Mesothelial cell of epicardium (in vitro differentiated cells): Measurements from ENCODE around the gene NBEAL1. TPM values are rescaled to one million over a fixed set of nuclear protein-coding genes. Genes with fewer than 3 reads are reported as not detected.
"Not testable (repeated sequence)": the region's sequence is repeated elsewhere in the genome, so short reads cannot be mapped to it uniquely, and the experiment has no call there.

Experiments used
- DNase-seq, 2 experiments: peaks; one replicate each; pipeline ENCODE4 v3.0.0; 2021; ENCODE audit warnings: low spot score in 2 of 2; ENCODE audit not compliant: unreplicated experiment in 2 of 2
- H3K27ac Mint-ChIP-seq: 2 replicates; pipeline ENCODE4 v1.8.0; 2021; ENCODE audit warnings: mixed read lengths
- H3K27me3 Mint-ChIP-seq: 2 replicates; pipeline ENCODE4 v1.8.0; 2021; ENCODE audit warnings: low read depth, mixed read lengths
- H3K36me3 Mint-ChIP-seq: 2 replicates; pipeline ENCODE4 v1.8.0; 2021; ENCODE audit warnings: mixed read lengths
- H3K4me1 Mint-ChIP-seq: 2 replicates; pipeline ENCODE4 v1.8.0; 2021; ENCODE audit warnings: mixed read lengths
- H3K4me3 Mint-ChIP-seq: 2 replicates; pipeline ENCODE4 v1.8.0; 2021; ENCODE audit warnings: mild to moderate bottlenecking, moderate library complexity, mixed read lengths
- H3K9me3 Mint-ChIP-seq: 2 replicates; pipeline ENCODE4 v1.8.0; 2021; ENCODE audit warnings: mixed read lengths
- total RNA-seq: library from RNA; stranded (reverse); gene quantifications from 3 replicates; pipeline ENCODE4 v1.2.1, GENCODE V29; 2021
- TF ChIP-seq, protein P1 (sequence below): fragments of 200-600 bp; sonication (generic); IDR thresholded peaks from one replicate; pipeline ENCODE4 v1.5.0; 2021; ENCODE audit warnings: antibody characterized with exemption; ENCODE audit not compliant: unreplicated experiment

Gene NBEAL1
- total RNA-seq, 1 donor from 2014 or later = 36.6 TPM

- Mint-ChIP-seq H3K36me3 (peaks cover 2% of the 10 kb centered on the region), H3K9me3 (peaks cover 5% of the 10 kb centered on the region), H3K27me3 (no peaks in the 10 kb centered on the region), H3K27ac (no peak overlapping the region), H3K4me1 (no peaks in the 10 kb centered on the region), H3K4me3 (no peak overlapping the region)
- DNase-seq = no peak
- TF ChIP-seq, protein P1, sequence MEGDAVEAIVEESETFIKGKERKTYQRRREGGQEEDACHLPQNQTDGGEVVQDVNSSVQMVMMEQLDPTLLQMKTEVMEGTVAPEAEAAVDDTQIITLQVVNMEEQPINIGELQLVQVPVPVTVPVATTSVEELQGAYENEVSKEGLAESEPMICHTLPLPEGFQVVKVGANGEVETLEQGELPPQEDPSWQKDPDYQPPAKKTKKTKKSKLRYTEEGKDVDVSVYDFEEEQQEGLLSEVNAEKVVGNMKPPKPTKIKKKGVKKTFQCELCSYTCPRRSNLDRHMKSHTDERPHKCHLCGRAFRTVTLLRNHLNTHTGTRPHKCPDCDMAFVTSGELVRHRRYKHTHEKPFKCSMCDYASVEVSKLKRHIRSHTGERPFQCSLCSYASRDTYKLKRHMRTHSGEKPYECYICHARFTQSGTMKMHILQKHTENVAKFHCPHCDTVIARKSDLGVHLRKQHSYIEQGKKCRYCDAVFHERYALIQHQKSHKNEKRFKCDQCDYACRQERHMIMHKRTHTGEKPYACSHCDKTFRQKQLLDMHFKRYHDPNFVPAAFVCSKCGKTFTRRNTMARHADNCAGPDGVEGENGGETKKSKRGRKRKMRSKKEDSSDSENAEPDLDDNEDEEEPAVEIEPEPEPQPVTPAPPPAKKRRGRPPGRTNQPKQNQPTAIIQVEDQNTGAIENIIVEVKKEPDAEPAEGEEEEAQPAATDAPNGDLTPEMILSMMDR = peak; percentile 70
Observed at GRCh38 chr2:203225423-203226039, 210.9 kb downstream of the NBEAL1 start.

- H3K4me3 Mint-ChIP-seq, H3K9me3 Mint-ChIP-seq, H3K27me3 Mint-ChIP-seq, H3K27ac Mint-ChIP-seq, DNase-seq, H3K36me3 Mint-ChIP-seq, H3K4me1 Mint-ChIP-seq: not testable (repeated sequence)
Observed at GRCh38 chr2:203229674-203230073, 215.0 kb downstream of the NBEAL1 start.

DNA sequence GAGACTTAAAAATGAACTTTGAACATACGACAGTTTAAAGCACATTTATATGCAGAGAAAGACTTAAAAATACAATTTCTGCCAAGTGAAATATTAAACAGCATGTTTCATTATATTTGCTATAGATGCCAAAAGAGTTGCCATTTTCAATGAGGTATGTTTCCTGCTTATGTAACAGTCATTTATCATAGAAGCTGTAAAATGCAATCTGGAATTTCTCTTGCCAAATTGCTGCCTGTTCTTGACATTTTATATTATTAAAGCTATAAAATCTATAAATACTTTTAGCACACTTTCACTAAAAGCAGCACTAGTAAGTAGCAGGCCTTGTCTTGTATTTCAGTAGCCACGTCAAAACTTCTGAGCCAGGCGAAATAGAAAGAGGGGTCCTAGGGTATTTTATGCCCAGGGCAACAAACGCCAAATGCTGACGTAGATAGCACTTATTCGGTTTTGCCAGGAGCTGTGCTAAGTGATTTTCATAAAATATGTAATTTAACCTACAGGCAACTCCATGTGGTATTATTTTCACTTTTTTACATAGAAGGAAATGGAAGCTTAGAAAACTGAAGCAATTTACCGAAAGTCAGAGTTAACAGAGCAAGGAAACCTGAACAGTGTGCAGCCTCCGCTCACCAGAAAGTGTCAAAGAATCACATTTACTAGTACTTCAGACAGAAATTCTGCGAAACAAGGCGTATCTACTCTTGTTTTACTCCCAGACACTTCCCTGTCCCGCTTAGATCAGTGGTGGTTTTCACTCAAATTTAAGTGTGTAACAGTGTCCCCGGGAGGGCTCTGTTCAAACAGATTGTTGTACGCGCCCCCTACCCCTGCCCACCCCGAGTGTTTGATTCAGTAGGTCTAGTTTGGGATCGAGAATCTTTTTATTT, 222.9 kb downstream of the NBEAL1 start:
- Mint-ChIP-seq H3K36me3 (peaks cover 4% of the 10 kb centered on the region), H3K9me3 (no peaks in the 10 kb centered on the region), H3K4me3 (peak overlapping the region; percentile 95), H3K27me3 (no peaks in the 10 kb centered on the region), H3K4me1 (peaks cover 5% of the 10 kb centered on the region), H3K27ac (peak overlapping the region; percentile 98)
- TF ChIP-seq, protein P1 = no peak
- no peak for DNase-seq

- Mint-ChIP-seq H3K4me1 (peaks cover 5% of the 10 kb centered on the region), H3K27ac (peak overlapping the region; percentile 98), H3K9me3 (no peaks in the 10 kb centered on the region), H3K27me3 (no peaks in the 10 kb centered on the region), H3K4me3 (peak overlapping the region; percentile 95), H3K36me3 (peaks cover 10% of the 10 kb centered on the region)
- DNase-seq = no peak
- TF ChIP-seq, protein P1 = no peak
Observed at GRCh38 chr2:203238292-203238703, 223.6 kb downstream of the NBEAL1 start.

DNA sequence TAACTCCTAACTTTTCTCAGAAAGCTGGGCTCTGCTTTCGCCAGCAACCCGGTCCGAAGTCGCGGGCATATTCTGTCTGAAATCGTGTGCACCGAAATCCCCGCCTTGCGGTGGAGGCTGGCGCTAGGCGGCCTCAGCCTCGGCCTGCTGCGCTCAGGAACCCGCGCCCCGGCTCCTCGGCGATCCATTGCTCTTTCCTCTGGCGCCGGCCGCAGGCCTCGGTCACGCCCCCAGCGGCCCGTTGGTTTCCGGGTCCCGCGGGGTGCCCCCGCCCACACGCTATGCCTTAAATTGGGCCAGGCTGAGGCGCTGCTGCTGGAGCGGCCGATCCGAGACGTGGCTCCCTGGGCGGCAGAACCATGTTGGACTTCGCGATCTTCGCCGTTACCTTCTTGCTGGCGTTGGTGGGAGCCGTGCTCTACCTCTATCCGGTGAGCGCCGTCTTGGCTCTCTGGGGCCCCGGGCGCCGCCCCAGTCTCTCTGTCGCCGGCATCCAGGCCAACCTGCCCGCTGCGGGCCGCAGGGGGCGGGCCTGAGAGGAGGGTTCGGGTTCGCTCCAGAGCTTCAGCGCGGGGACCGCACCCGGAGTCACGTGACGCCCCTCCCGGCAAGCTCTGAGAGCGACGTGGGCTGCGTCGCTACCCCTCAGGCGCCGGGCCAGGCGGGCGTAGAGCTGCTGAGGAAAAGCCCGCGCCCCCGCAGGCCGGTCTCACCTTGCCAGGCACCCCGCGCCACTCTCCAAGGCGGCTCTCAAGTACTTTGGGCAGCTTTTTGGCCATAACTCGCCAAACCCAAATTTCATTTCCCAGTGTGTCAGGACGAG, 224.2 kb downstream of the NBEAL1 start, which contains the start of gene CYP20A1:
Gene CYP20A1 (plus strand): TSS at position 315 of the 823 bp plus-strand sequence. CDS start 45 bp downstream, at position 360.
- H3K4me1 Mint-ChIP-seq = peaks cover 5% of the 10 kb centered on the region
- no peaks in the 10 kb centered on the region for H3K9me3 Mint-ChIP-seq
- peaks cover 12% of the 10 kb centered on the region for H3K36me3 Mint-ChIP-seq
- H3K27ac Mint-ChIP-seq = peak within 1 kb of the TSS; percentile 98
- TF ChIP-seq, protein P1 = no peak
- no peaks in the 10 kb centered on the region for H3K27me3 Mint-ChIP-seq
- peak within 1 kb of the TSS; percentile 95 for H3K4me3 Mint-ChIP-seq
- peak; percentile 89 to 95 for DNase-seq
